K562 (cell line): ENCODE data around the gene HSF2BP. TPM values are rescaled to one million over a fixed set of nuclear protein-coding genes. Genes with fewer than 3 reads are reported as not detected.

ENCODE experiments used
- BHLHE40 ChIP-seq: IDR thresholded peaks from 2 replicates; pipeline ENCODE4 v1.6.1; 2011; ENCODE audit warnings: low read length, improper control_type of control experiment
- CSDE1 ChIP-seq, 2 experiments: fragments of 450-650 bp; IDR thresholded peaks; 2 replicates each; pipeline ENCODE4 v1.6.1; 2016; ENCODE audit warnings: mild to moderate bottlenecking in 1 of 2
- DIDO1 ChIP-seq: fragments of 450-650 bp; IDR thresholded peaks from 2 replicates; pipeline ENCODE4 v1.6.1; 2016; ENCODE audit warnings: low read depth, missing biosample characterization, missing genetic modification characterization
- FOXA3 ChIP-seq, 2 experiments: fragments of 450-650 bp in 1 of 2; sonication (generic) in 1 of 2; formaldehyde crosslinking; IDR thresholded peaks in 1 of 2; conservative IDR thresholded peaks in 1 of 2; 2 replicates each; pipeline versions ENCODE4 v1.4.0 to v1.8.0; 2020 to 2022; ENCODE audit warnings: mild to moderate bottlenecking in 2 of 2, missing genetic modification reagents in 1 of 2
- FOXJ2 ChIP-seq: fragments of 200-800 bp; sonication (Bioruptor generic); IDR thresholded peaks from 2 replicates; pipeline ENCODE4 v1.6.1; 2016; ENCODE audit warnings: missing genetic modification characterization, missing compliant biosample characterization
- HMG20B ChIP-seq: fragments of 250-450 bp; sonication (Bioruptor Pico); IDR thresholded peaks from 2 replicates; pipeline ENCODE4 v1.5.0; 2021; ENCODE audit warnings: mild to moderate bottlenecking
- HOMEZ ChIP-seq: fragments of 250-450 bp; sonication (Bioruptor Pico); IDR thresholded peaks from 2 replicates; pipeline ENCODE4 v1.4.0; 2020; ENCODE audit warnings: mild to moderate bottlenecking, moderate library complexity
- JUND ChIP-seq, 2 experiments: IDR thresholded peaks; 2 replicates in 1 of 2; 3 replicates in 1 of 2; pipeline ENCODE4 v1.6.1; 2011; ENCODE audit warnings: borderline replicate concordance in 2 of 2, low read depth in 2 of 2, low read length in 2 of 2, improper control_type of control experiment in 1 of 2, missing biosample characterization in 1 of 2, missing genetic modification characterization in 1 of 2, missing genetic modification reagents in 1 of 2
- LEF1 ChIP-seq: fragments of 450-650 bp; IDR thresholded peaks from 2 replicates; pipeline ENCODE4 v1.6.1; 2016; ENCODE audit warnings: mild to moderate bottlenecking
- MCM5 ChIP-seq: fragments of 450-650 bp; IDR thresholded peaks from 2 replicates; pipeline ENCODE4 v1.6.1; 2016; ENCODE audit warnings: low read depth
- NUFIP1 ChIP-seq: fragments of 450-650 bp; IDR thresholded peaks from 2 replicates; pipeline ENCODE4 v1.6.1; 2018; ENCODE audit not compliant: partially characterized antibody
- POLR2A ChIP-seq: fragments of 450-650 bp; conservative IDR thresholded peaks from 2 replicates; pipeline ENCODE4 v1.6.1; 2016
- POLR2AphosphoS2 ChIP-seq: IDR thresholded peaks from 2 replicates; pipeline ENCODE4 v1.6.1; 2012; ENCODE audit warnings: low read length, improper control_type of control experiment
- POLR2B ChIP-seq: fragments of 450-650 bp; IDR thresholded peaks from 2 replicates; pipeline ENCODE4 v1.6.1; 2018; ENCODE audit warnings: low read depth; ENCODE audit not compliant: partially characterized antibody
- POLR3G ChIP-seq: IDR thresholded peaks from 2 replicates; pipeline ENCODE4 v1.6.1; 2011; ENCODE audit not compliant: insufficient read length, insufficient replicate concordance; ENCODE audit errors: extremely low read depth
- SMARCC2 ChIP-seq: fragments of 450-650 bp; IDR thresholded peaks from 2 replicates; pipeline ENCODE4 v1.6.1; 2017; ENCODE audit warnings: antibody characterized with exemption, moderate library complexity, mild to moderate bottlenecking, low read depth
- SP1 ChIP-seq: sonication (generic); formaldehyde crosslinking; IDR thresholded peaks from 2 replicates; pipeline ENCODE4 v1.8.1; 2022; ENCODE audit warnings: mild to moderate bottlenecking, missing genetic modification reagents
- ZBTB12 ChIP-seq: fragments of 250-450 bp; sonication (Bioruptor Pico); IDR thresholded peaks from 2 replicates; pipeline ENCODE4 v1.4.0; 2020
- ZC3H11A ChIP-seq: IDR thresholded peaks from 2 replicates; pipeline ENCODE4 v1.6.1; 2012; ENCODE audit warnings: low read depth, low read length, improper control_type of control experiment
- ZNF217 ChIP-seq: sonication (generic); formaldehyde crosslinking; IDR thresholded peaks from 2 replicates; pipeline ENCODE4 v1.8.0; 2022; ENCODE audit warnings: mild to moderate bottlenecking, missing genetic modification reagents
- ZNF24 ChIP-seq: fragments of 450-650 bp; IDR thresholded peaks from 2 replicates; pipeline ENCODE4 v1.6.1; 2016
- ZNF354B ChIP-seq: fragments of 250-450 bp; sonication (Bioruptor Pico); IDR thresholded peaks from 2 replicates; pipeline ENCODE4 v1.4.0; 2020
- ZNF431 ChIP-seq: sonication (generic); formaldehyde crosslinking; IDR thresholded peaks from 2 replicates; pipeline ENCODE4 v1.8.0; 2022; ENCODE audit warnings: mild to moderate bottlenecking, missing genetic modification reagents
- ZNF436 ChIP-seq: fragments of 250-450, 450-650 bp; sonication (Bioruptor Pico); formaldehyde crosslinking; IDR thresholded peaks from 2 replicates; pipeline ENCODE4 v1.7.0; 2020; ENCODE audit warnings: mild to moderate bottlenecking
- ZNF445 ChIP-seq: fragments of 250-450 bp; sonication (Bioruptor Pico); IDR thresholded peaks from 2 replicates; pipeline ENCODE4 v1.4.0; 2020; ENCODE audit warnings: low read depth, mild to moderate bottlenecking, moderate library complexity
- polyA plus RNA-seq, 8 experiments: library from polyadenylated mRNA; depleted of rRNA in 4 of 8; stranded (reverse) in 5 of 8; unstranded in 3 of 8; fragments of >200 nt; fragmentation: Nextera tagmentation in 2 of 8; fragmentation: Illumina TruSeq in 1 of 8; extraction: Ambion mirVana in 2 of 8; extraction: Trizol in 1 of 8; gene quantifications; 2 replicates each; pipeline versions ENCODE4 v1.2.1 to v1.2.3, GENCODE V29; 2011 to 2014; ENCODE audit warnings: inconsistent platforms in 1 of 8, missing spikeins in 1 of 8
- total RNA-seq, 7 experiments: library from RNA; depleted of rRNA in 6 of 7; stranded (reverse); fragments of >200 nt in 6 of 7; fragmentation: Illumina TruSeq in 2 of 7; extraction: Trizol in 2 of 7; gene quantifications; 2 replicates each; pipeline versions ENCODE4 v1.2.1 to v1.2.3, GENCODE V29; 2011 to 2021; ENCODE audit warnings: low replicate concordance in 1 of 7
- TF ChIP-seq, protein P1 (sequence below): fragments of 150-350 bp; conservative IDR thresholded peaks from 2 replicates; pipeline ENCODE4 v1.6.1; 2014; ENCODE audit warnings: low read length

Gene HSF2BP
- total and polyA plus RNA-seq, 9 of the 15 experiments (the other 6 are each of a cell fraction or from before 2014, with no cell fraction given): 0.04 to 0.57 (median 0.20) TPM; not detected in 2

DNA sequence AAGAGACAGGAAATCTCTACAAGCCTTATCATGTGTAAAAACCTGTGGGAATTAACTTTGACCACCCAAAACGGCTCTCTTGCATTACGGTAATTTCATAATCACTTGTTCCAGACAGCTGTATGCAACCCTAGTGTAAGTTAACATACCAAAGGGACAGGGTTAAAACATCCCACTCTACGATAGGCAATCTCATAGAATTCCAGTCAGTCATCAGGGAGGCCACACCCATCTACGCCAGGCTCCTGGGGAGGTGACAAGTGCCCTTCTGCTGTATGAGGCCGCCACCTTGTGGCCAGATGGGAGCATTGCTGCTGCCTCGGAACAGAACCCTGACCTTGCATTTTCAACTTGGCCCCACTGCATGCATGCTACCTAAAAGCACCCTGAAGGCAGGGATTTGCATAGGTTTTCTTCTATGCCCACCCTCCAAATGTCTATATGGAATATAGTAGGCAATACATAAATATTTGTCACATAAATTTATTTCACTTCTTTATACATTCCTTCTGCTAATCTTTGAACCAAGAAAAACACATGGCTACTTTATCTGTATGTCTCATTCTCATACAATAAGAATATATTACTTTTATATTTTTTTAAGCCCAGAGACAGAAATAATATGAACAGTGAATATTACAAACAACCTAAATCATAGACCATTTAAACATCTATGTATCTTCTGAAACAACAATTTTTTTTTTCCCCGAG lies 12.6 kb downstream of the HSF2BP start (continued):
- TF ChIP-seq FOXA3 (CRISPR knock-in tag; conservative IDR thresholded peaks at IDR 0.05 in 1 of 2, IDR thresholded peaks at IDR 0.05 in 1 of 2) (no peak), FOXJ2 (no peak), ZNF24 (no peak; the same call in 1 of the 2 replicates), CSDE1 (IDR thresholded peaks at IDR 0.05) (no peak), SP1 (CRISPR knock-in tag) (peak; percentile 81), ZNF431 (CRISPR knock-in tag) (no peak), HMG20B (CRISPR knock-in tag) (no peak), LEF1 (no peak), SMARCC2 (no peak), POLR3G (no peak), BHLHE40 (0 out of 2 replicates have a peak, but pooled peaks have one; percentile 45), ZC3H11A (no peak), ZNF436 (CRISPR knock-in tag) (no peak), NUFIP1 (no peak), ZNF217 (CRISPR knock-in tag) (no peak), MCM5 (no peak), POLR2B (no peak), ZNF354B (no peak), POLR2AphosphoS2 (no peak), POLR2A (no peak), HOMEZ (CRISPR knock-in tag) (no peak), ZNF445 (CRISPR knock-in tag) (no peak), DIDO1 (tag) (no peak), ZBTB12 (no peak), JUND (IDR thresholded peaks at IDR 0.05; ENCODE audit: borderline replicate concordance, low read depth, low read length) (peak; percentile 80), JUND (tag; IDR thresholded peaks at IDR 0.05; ENCODE audit: borderline replicate concordance, low read depth, low read length) (peak; percentile 71; the same call in 2 of the 3 replicates)
- TF ChIP-seq, protein P1, sequence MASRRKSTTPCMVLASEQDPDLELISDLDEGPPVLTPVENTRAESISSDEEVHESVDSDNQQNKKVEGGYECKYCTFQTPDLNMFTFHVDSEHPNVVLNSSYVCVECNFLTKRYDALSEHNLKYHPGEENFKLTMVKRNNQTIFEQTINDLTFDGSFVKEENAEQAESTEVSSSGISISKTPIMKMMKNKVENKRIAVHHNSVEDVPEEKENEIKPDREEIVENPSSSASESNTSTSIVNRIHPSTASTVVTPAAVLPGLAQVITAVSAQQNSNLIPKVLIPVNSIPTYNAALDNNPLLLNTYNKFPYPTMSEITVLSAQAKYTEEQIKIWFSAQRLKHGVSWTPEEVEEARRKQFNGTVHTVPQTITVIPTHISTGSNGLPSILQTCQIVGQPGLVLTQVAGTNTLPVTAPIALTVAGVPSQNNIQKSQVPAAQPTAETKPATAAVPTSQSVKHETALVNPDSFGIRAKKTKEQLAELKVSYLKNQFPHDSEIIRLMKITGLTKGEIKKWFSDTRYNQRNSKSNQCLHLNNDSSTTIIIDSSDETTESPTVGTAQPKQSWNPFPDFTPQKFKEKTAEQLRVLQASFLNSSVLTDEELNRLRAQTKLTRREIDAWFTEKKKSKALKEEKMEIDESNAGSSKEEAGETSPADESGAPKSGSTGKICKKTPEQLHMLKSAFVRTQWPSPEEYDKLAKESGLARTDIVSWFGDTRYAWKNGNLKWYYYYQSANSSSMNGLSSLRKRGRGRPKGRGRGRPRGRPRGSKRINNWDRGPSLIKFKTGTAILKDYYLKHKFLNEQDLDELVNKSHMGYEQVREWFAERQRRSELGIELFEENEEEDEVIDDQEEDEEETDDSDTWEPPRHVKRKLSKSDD: no peak
